HG03139 (cell line): ENCODE measurements around the gene AANAT.
A peak's percentile ranks its signal among the peaks of the same experiment; 100 is the strongest.

Experiments
- ATAC-seq: cut with Tn5 transposase; IDR thresholded peaks from one replicate; pipeline ENCODE4 v1.9.1; 2021; ENCODE audit not compliant: unreplicated experiment

The AANAT gene

GRCh38 chr17:76441686-76442340 is 25.6 kb upstream of the AANAT start:
- ATAC-seq, result no peak

DNA sequence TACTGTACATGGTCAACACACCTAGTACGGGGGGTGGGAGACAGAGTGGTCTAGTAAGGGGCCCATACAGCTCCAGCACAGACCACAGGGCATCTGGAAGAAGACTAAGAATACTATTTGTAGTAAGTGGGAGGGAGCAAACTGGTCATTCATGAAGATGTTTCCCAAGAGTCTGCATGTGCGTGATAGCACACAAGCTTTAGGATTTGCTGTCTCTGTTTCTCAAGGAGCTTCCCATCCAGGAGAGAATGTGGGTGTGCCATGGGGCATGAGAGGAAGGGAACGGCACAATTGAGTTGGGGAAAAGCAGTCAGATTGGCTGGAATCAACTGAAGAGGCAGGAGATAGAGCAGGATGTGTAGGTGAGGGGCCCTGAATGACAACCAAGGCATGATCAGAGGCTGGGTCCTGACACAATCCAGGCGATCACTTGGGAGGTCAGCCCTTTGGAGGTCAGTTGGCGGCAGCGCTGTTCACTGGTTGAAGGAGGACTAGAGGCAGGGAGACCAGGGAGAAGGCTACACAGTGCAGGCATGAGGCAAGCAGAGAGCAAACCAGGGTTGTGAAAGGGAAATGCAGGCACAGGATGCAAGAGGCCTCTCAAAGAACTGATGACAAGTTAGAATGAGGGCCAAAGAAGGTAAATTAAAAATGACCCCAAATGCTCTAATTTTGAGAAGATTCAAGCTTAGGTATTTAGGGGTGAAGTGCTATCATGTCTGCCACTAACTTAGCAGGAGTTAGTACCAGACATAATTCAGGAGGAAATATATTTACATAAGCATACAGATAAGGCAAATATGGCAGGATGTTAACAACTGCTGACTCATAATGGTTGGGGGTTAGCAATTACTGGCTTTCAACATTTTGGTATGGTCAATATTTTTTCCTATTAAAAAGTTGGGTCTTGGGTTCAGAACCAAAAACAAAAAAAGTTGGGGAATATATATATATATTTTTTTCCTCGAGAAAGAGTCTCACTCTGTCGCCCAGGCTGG is 24.8 kb upstream of the AANAT start:
- no peak for ATAC-seq

- ATAC-seq, result no peak
These were observed 22.7 kb upstream of the AANAT start for GRCh38 chr17:76444518-76445311.

DNA sequence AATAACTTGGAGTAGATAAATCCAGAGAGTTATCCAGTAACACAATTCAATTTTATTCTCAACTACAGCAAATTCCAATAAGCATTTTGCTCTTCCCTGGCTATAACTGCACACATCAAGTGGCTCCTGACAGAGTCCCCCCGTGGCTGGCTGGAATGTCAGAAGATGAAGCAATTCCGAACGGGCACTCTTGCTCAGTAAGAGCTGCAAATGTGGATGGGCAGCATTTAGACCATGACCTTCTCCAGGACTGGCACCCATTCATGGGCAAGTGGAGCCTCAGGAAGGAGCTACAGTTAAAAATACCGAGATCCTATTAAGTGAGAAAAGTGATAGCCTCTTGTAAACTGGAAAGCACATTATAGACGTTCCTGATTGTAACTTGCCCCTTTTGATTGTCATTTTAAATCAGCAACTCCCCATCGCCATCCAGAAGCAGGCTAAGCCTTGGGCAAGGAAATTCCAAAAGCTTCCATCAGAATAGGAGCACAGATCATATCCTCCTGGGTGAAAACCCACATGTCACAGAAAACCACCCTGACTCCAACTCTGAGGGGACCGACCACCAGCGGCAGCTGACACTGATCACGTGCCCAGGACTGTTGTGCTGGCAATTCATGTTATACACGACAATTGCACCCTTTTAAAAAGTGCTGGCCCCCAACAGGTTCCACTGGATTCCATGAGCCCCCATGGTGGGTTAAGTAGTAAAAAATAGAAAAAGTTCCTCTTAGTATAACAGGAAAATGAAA is 21.5 kb upstream of the AANAT start:
- no peak for ATAC-seq

DNA sequence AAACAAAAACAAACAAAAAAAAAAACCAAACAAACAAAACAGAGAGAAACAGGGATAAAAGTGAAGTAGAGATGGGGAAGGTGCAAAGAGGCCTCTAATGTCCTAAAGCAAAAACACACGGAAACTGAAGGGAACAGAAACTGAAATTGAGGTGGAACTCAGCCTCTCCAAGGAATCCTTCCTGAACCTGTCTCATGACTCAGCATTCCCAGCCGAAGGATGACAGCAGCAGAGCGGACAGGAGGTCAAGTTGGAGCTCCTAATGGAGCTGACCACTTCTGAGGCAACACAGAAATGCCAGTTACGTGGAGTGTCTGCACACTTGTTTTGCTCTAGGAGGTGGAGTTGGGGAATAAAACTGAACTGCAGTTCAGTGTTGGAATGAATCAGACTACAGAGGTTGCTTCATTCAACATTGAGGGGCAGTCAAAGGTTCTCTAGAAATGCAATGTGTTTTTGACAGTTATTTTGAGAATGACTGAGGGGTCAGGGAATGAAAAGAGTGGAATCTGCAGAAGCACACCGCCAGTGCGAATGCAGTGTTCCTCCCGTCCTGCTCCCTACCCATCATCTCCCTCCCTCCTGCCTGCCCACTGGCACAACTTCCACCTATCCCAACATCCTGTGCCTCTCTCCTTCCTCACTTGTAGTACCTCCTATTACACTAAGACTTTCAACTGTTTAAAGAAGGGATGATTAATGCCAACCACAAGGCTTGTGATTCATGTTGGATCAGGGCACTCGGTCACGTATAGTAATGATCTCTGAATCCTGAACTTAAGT is 20.8 kb upstream of the AANAT start:
- no peak for ATAC-seq

DNA sequence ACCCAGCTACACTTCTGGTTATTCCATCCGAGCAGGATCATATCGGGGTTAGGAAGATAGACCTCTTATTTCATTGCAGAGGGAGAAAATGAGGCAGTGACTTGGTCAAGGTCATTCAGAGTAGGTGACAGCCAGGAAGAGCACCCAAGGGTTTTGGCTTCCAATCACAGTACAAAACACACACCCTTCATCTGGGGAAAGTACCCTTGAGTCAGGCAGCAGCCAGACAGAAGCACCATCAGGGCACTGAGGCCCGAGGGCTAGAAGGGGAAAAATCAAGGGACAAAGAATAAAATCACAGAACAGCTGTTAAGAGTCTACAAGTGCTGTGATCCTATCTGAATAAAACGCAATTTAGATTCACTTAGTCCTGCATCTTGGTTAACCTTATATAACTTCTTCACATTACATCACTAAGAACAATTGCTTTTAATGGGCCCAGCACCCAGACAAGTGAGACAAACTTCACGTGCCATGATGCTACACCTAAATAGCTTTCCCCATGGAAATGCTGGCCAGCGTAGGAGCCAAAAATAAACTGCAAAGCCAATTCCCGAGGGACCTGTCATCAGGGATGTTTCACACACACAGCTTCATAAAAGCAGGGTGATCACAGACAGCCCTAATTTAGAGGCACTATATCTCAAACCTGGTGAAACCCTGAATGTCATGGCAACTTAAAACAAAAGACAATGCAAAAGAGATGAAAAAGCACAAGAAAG is 19.3 kb upstream of the AANAT start:
- ATAC-seq, result no peak

- ATAC-seq, result no peak
These were observed 18.3 kb upstream of the AANAT start for GRCh38 chr17:76449126-76449525.

DNA sequence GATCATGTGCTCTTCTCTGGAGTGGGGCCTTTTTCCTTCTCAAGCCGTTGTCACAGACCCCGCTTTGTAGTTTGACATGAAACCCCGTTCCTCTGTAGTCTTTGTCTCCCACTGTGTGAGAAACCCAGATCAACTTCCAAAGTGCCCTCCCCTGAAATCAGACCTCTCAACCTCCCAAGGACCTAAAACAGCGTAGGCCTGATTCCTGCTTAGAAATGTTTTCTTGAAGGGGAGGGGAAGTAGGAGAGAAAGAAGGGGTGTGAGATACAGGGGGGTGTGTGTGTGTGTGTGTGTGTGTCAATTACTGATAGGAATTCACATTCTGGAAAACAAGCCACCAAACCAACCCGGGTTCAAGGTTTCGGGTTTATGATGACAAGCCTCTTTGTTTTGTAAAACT is 15.9 kb upstream of the AANAT start:
- no peak for ATAC-seq

DNA sequence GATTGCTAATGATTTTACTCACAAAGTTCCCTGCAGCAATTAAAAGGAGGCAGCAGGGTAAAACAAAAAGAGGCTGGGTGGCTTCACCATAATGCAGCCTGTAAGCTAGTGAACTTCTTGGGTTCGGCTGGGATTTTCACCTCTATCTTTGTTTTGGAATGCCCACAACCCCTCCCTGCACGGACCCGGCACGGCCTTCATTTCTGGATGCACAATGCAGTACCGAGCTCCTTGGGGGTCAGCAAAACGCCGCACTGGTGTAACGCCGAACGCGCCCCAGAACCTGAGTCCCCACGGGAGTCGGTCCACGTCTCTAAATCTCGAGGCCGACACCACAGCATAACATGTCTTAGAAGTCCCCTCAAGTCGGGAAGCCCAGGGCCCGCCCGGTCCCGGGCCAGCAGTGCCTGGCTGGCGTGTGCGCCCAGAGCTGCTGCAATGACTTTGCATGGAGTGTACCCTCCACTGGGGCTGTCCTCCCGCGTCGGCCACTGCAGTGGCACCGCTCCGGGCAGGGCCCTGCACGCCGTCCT is 15.2 kb upstream of the AANAT start:
- peak; percentile 16 for ATAC-seq

GRCh38 chr17:76452660-76453430 is 14.6 kb upstream of the AANAT start, which contains the start of gene UBE2O:
TSS of gene UBE2O (minus strand) at chr17:76453152. CDS start at chr17:76453141, 11 bp downstream.
- ATAC-seq, result peak; percentile 90

- no peak for ATAC-seq
These were observed 14.0 kb upstream of the AANAT start for GRCh38 chr17:76453431-76453743.

DNA sequence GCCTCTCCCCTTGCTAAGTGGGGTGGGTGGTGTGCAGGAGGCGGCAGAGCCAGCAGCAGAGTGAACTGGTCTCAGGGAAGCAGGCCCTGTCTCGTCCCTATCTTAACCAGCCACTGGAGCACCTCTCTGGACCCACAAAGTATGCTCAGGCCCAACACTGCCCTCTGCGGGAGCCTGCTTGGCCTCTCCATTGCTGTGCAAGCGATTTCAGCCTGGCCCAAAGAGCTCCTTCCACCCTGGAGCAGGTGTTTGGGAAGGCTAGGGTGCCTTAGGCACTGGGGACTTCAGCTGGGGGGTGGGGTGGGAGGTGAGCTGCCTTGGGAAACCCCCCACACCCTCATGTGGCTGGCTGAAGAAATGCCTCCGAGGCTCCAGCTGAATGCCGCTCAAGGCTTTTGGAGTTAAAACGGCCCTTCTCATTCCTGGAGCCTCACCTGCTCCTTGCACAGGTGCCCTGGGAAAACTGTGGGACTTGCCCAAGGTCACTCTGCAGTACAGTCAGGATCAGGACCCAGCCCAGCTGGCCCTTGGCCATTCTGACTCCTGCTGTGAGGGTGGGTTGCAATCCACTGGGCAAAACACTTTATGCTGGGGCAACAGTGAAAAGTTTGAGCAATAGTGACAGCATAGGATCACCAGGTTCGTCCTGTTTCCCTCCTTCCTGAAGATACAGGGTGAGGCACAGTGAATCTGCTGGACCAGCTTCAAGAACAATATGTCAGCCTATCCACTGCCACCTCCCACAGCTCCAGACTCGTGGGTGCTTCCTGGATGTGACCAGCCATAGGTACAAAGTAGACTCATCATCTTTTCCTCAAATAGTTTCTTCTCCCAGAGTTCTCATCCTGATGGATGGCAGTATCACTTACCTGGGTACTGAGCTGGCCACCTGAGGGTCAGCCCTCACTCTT is 8.6 kb upstream of the AANAT start:
- ATAC-seq, result no peak

- ATAC-seq, result no peak
These were observed 7.7 kb upstream of the AANAT start for GRCh38 chr17:76459674-76460073.

DNA sequence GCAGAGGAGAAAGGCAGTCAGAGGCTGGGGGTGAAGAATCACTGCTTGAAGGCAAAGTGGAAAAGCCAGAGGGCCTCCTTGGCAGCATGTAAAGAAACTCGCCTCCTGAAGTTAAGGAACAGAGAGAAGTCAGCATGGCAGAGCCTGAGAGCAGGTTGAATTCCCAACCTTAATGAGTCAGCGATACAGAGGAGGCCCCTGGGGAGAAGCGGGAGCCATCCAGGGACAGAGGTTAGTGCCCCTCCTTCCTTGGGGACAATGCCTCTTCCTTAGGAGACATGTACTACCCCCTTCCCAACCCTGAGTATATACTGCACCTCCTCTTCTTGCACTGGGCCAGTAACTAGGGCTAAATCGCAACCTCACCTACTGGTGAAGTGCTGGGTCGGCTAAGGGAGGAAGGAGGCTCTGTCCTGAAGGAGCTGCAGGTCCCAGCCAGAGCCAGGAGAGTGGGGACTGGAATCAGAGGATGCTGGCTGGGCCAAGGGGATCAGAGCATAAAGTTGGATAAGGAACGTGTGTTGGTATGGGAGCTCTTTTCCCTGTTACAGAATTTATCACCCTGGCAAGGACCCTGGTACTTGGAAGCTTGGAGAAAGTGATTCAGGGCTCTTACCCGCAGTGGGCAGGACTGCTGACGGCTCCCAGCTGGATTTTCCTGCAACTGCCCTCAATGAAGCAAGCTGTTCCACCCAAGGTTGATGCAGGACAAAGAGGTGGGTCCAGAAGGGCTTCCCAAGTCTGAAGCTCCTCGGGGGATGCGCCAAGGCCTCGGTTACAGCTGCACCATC is 5.4 kb upstream of the AANAT start:
- no peak for ATAC-seq

GRCh38 chr17:76462556-76463290 is 4.7 kb upstream of the AANAT start:
- no peak for ATAC-seq

- no peak for ATAC-seq
These were observed 650 bp upstream of the AANAT start for GRCh38 chr17:76466775-76467130.
